Naive thymus-derived CD8-positive, alpha-beta T cell (primary cell): ENCODE measurements around the gene MCHR1. TPM values are rescaled to one million over a fixed set of nuclear protein-coding genes. Genes with fewer than 3 reads are reported as not detected.
"Not testable (repeated sequence)": the region's sequence is repeated elsewhere in the genome, so short reads cannot be mapped to it uniquely, and the experiment has no call there.

ENCODE experiments used
- ATAC-seq, 2 donors: fragments of 150-1000 bp; cut with Tn5 transposase in 1 of 2; sonication (Bioruptor Pico), chemical (Tn5 transposase) in 1 of 2; 1 replicate in 1 of 2; 2 replicates in 1 of 2; pipeline ENCODE4 v1.10.0; 2021; ENCODE audit warnings: mild to moderate bottlenecking in 2 of 2, moderate library complexity in 2 of 2
- POLR2A ChIA-PET: fragments of 350-600 bp; sonication (Branson Sonifier 250); formaldehyde crosslinking; loops from one replicate; lab custom pipeline; 2021; ENCODE audit warnings: antibody characterized with exemption; lab: Charles Lee
- DNase-seq, 10 donors: peaks; one replicate each; pipeline versions ENCODE4 v3.0.0 to v3.0.0-alpha.2; 2020 to 2022
- H3K27ac Mint-ChIP-seq, 10 donors: one replicate each; pipeline ENCODE4 v1.8.0; 2020 to 2022; ENCODE audit warnings: mild to moderate bottlenecking in 10 of 10, mixed read lengths in 10 of 10, moderate library complexity in 4 of 10, inconsistent platforms in 1 of 10
- H3K27me3 Mint-ChIP-seq, 5 donors: one replicate each; pipeline ENCODE4 v1.8.0; 2021 to 2022; ENCODE audit warnings: mixed read lengths in 5 of 5
- H3K36me3 Mint-ChIP-seq, 3 donors: one replicate each; pipeline ENCODE4 v1.8.0; 2020 to 2022; ENCODE audit warnings: mixed read lengths in 3 of 3, mild to moderate bottlenecking in 2 of 3, inconsistent platforms in 1 of 3
- H3K4me1 Mint-ChIP-seq, 4 donors: one replicate each; pipeline ENCODE4 v1.8.0; 2021 to 2022; ENCODE audit warnings: mixed read lengths in 4 of 4
- H3K4me3 Mint-ChIP-seq, 10 donors: one replicate each; pipeline ENCODE4 v1.8.0; 2020 to 2022; ENCODE audit warnings: mild to moderate bottlenecking in 10 of 10, mixed read lengths in 10 of 10, moderate library complexity in 6 of 10, inconsistent platforms in 1 of 10
- H3K9me3 Mint-ChIP-seq, 9 donors: one replicate each; pipeline ENCODE4 v1.8.0; 2020 to 2022; ENCODE audit warnings: mixed read lengths in 9 of 9, mild to moderate bottlenecking in 3 of 9, inconsistent platforms in 1 of 9, moderate library complexity in 1 of 9
- polyA plus RNA-seq, 3 donors: library from polyadenylated mRNA; unstranded; fragments of 300-500 nt; fragmentation: Illumina TruSeq; gene quantifications; one replicate each; pipeline ENCODE4 v1.2.3, GENCODE V29; 2021
- total RNA-seq, 8 experiments: library from RNA in 2 of 8; stranded (reverse) in 2 of 8; gene quantifications; one replicate each; pipeline ENCODE4 v1.2.3 and lab custom pipeline; 2021 to 2026

MCHR1 gene
- total and polyA plus RNA-seq, 5 experiments from 2014 or later, result 0.16 TPM; not detected in 4

- POLR2A ChIA-PET, result no interaction called here
Measured at GRCh38 chr22:40641269-40641668, 38.0 kb upstream of the MCHR1 start.

GRCh38 chr22:40642316-40642715 lies 37.0 kb upstream of the MCHR1 start:
- H3K36me3 Mint-ChIP-seq, result no peaks in the 10 kb centered on the region
- no peaks in the 10 kb centered on the region for H3K27me3 Mint-ChIP-seq
- peak overlapping the region in 1 of 10 donors; percentile 29 for H3K27ac Mint-ChIP-seq
- POLR2A ChIA-PET, result no interaction called here
- DNase-seq (no peak), ATAC-seq (no peak)
- H3K4me3 Mint-ChIP-seq, result no peak overlapping the region
- H3K9me3 Mint-ChIP-seq, result no peaks in the 10 kb centered on the region
- peaks cover 3 to 17% (median 14%) of the 10 kb centered on the region in 4 donors for H3K4me1 Mint-ChIP-seq

More at GRCh38 chr22:40641269-40641668, 38.0 kb upstream of the MCHR1 start:
- Mint-ChIP-seq H3K27ac (no peak overlapping the region), H3K36me3 (no peaks in the 10 kb centered on the region), H3K4me1 (peaks cover 3 to 16% (median 12%) of the 10 kb centered on the region in 4 donors), H3K4me3 (no peak overlapping the region), H3K27me3 (no peaks in the 10 kb centered on the region), H3K9me3 (no peaks in the 10 kb centered on the region)
- no peak for ATAC-seq
- DNase-seq, result no peak

GRCh38 chr22:40645579-40646197 lies 33.6 kb upstream of the MCHR1 start:
- Mint-ChIP-seq H3K27ac (peak overlapping the region in 2 of 10 donors; percentile 53 to 65), H3K9me3 (no peaks in the 10 kb centered on the region)

GRCh38 chr22:40648386-40648785 lies 30.9 kb upstream of the MCHR1 start:
- H3K36me3 Mint-ChIP-seq, result no peaks in the 10 kb centered on the region
- POLR2A ChIA-PET, result no interaction called here
- no peaks in the 10 kb centered on the region for H3K27me3 Mint-ChIP-seq
- DNase-seq (no peak), ATAC-seq (no peak)
- H3K9me3 Mint-ChIP-seq, result no peaks in the 10 kb centered on the region
- peak overlapping the region in 2 of 10 donors; percentile 44 to 69 for H3K27ac Mint-ChIP-seq
- H3K4me1 Mint-ChIP-seq, result peaks cover 4 to 11% (median 9%) of the 10 kb centered on the region in 4 donors
- H3K4me3 Mint-ChIP-seq, result no peak overlapping the region

More at GRCh38 chr22:40645579-40646197, 33.6 kb upstream of the MCHR1 start:
- POLR2A ChIA-PET, result interaction anchor here (0.6 to 1.4 kb wide), 8 partner anchors 9 to 213 kb away, joined by 3 to 5 read pairs (median 3); no protein-coding TSS in a partner anchor
- Mint-ChIP-seq H3K36me3 (no peaks in the 10 kb centered on the region), H3K27me3 (no peaks in the 10 kb centered on the region), H3K4me1 (peaks cover 2 to 11% (median 8%) of the 10 kb centered on the region in 4 donors), H3K4me3 (peak overlapping the region in 1 of 10 donors; percentile 43)
- no peak for DNase-seq
- ATAC-seq, result peak in 1 of 2 donors; percentile 30

GRCh38 chr22:40651057-40651456 lies 28.2 kb upstream of the MCHR1 start:
- Mint-ChIP-seq H3K4me1 (peaks cover 4 to 7% (median 5%) of the 10 kb centered on the region in 4 donors), H3K27me3 (no peaks in the 10 kb centered on the region), H3K9me3 (no peaks in the 10 kb centered on the region), H3K27ac (no peak overlapping the region), H3K36me3 (no peaks in the 10 kb centered on the region), H3K4me3 (no peak overlapping the region)
- ATAC-seq (no peak), DNase-seq (no peak)
- POLR2A ChIA-PET, result no interaction called here

- Mint-ChIP-seq H3K4me3 (peak overlapping the region; percentile 61 to 78 (median 72)), H3K36me3 (no peaks in the 10 kb centered on the region), H3K27ac (peak overlapping the region in 7 of 10 donors; percentile 19 to 81 (median 73)), H3K27me3 (no peaks in the 10 kb centered on the region), H3K4me1 (peaks cover 0 to 4% (median 2%) of the 10 kb centered on the region in 4 donors), H3K9me3 (no peaks in the 10 kb centered on the region)
- POLR2A ChIA-PET, result no interaction called here
- ATAC-seq, result peak; percentile 87 to 88
- peak; percentile 14 to 71 (median 43) for DNase-seq
Measured at GRCh38 chr22:40651563-40652501, 27.5 kb upstream of the MCHR1 start.

GRCh38 chr22:40653361-40653760 lies 25.9 kb upstream of the MCHR1 start:
- peaks cover 0 to 4% (median under 1%) of the 10 kb centered on the region in 4 donors for H3K4me1 Mint-ChIP-seq
- POLR2A ChIA-PET, result no interaction called here
- ATAC-seq, result no peak
- no peak overlapping the region for H3K4me3 Mint-ChIP-seq
- H3K36me3 Mint-ChIP-seq, result no peaks in the 10 kb centered on the region
- no peaks in the 10 kb centered on the region for H3K27me3 Mint-ChIP-seq
- DNase-seq, result no peak
- no peaks in the 10 kb centered on the region for H3K9me3 Mint-ChIP-seq
- H3K27ac Mint-ChIP-seq, result peak overlapping the region in 3 of 10 donors; percentile 35 to 51 (median 41)

- no peak for DNase-seq
- Mint-ChIP-seq H3K9me3 (no peaks in the 10 kb centered on the region), H3K27ac (no peak overlapping the region), H3K27me3 (no peaks in the 10 kb centered on the region), H3K4me3 (no peak overlapping the region), H3K4me1 (peaks cover 0 to 2% (median under 1%) of the 10 kb centered on the region in 4 donors), H3K36me3 (no peaks in the 10 kb centered on the region)
- POLR2A ChIA-PET, result interaction anchor here (0.5 kb wide), 1 partner anchor 73 kb away, joined by 3 read pairs; no protein-coding TSS in a partner anchor
- ATAC-seq, result no peak
Measured at GRCh38 chr22:40654522-40655167, 24.6 kb upstream of the MCHR1 start.

- H3K4me3 Mint-ChIP-seq, H3K27me3 Mint-ChIP-seq, H3K36me3 Mint-ChIP-seq, H3K9me3 Mint-ChIP-seq, ATAC-seq, POLR2A ChIA-PET, H3K4me1 Mint-ChIP-seq, DNase-seq, H3K27ac Mint-ChIP-seq: not testable (repeated sequence)
Measured at GRCh38 chr22:40655941-40656340, 23.3 kb upstream of the MCHR1 start.

GRCh38 chr22:40656651-40657050 lies 22.6 kb upstream of the MCHR1 start:
- H3K36me3 Mint-ChIP-seq, H3K27me3 Mint-ChIP-seq, H3K4me3 Mint-ChIP-seq, H3K4me1 Mint-ChIP-seq, H3K9me3 Mint-ChIP-seq, POLR2A ChIA-PET, H3K27ac Mint-ChIP-seq, DNase-seq, ATAC-seq: not testable (repeated sequence)

GRCh38 chr22:40659166-40659565 lies 20.1 kb upstream of the MCHR1 start:
- Mint-ChIP-seq H3K27ac (no peak overlapping the region), H3K36me3 (no peaks in the 10 kb centered on the region), H3K4me3 (no peak overlapping the region), H3K9me3 (no peaks in the 10 kb centered on the region), H3K27me3 (no peaks in the 10 kb centered on the region), H3K4me1 (peaks cover 0 to 6% (median 0%) of the 10 kb centered on the region in 4 donors)
- DNase-seq, result no peak
- POLR2A ChIA-PET, result no interaction called here
- no peak for ATAC-seq

- Mint-ChIP-seq H3K4me1 (peaks cover 0 to 6% (median 0%) of the 10 kb centered on the region in 4 donors), H3K36me3 (no peaks in the 10 kb centered on the region), H3K4me3 (no peak overlapping the region), H3K9me3 (no peaks in the 10 kb centered on the region), H3K27me3 (no peaks in the 10 kb centered on the region), H3K27ac (peak overlapping the region in 1 of 10 donors; percentile 54)
- no peak for DNase-seq
- ATAC-seq, result no peak
- POLR2A ChIA-PET, result interaction anchor here (1.2 kb wide), 1 partner anchor 9 kb away, joined by 5 read pairs; no protein-coding TSS in a partner anchor
Measured at GRCh38 chr22:40660730-40661129, 18.6 kb upstream of the MCHR1 start.
